RCC 7860 (cell line): ENCODE data around the gene RARS1.
A peak's percentile ranks its signal among the peaks of the same experiment; 100 is the strongest.
"Not testable (repeated sequence)": the region's sequence is repeated elsewhere in the genome, so short reads cannot be mapped to it uniquely, and the experiment has no call there.

ENCODE experiments used
- DNase-seq: peaks from one replicate; pipeline ENCODE4 v3.0.0-alpha.2; 2015; ENCODE audit warnings: low spot score
- FAIRE-seq: peaks from 2 replicates; lab custom pipeline; 2012; peaks lifted over from hg19 to GRCh38; lab: Jason Lieb, UNC

Gene RARS1

GRCh38 chr5:168480601-168481000 is 5.7 kb upstream of the RARS1 start:
- DNase-seq: no peak
- no peak for FAIRE-seq

DNA sequence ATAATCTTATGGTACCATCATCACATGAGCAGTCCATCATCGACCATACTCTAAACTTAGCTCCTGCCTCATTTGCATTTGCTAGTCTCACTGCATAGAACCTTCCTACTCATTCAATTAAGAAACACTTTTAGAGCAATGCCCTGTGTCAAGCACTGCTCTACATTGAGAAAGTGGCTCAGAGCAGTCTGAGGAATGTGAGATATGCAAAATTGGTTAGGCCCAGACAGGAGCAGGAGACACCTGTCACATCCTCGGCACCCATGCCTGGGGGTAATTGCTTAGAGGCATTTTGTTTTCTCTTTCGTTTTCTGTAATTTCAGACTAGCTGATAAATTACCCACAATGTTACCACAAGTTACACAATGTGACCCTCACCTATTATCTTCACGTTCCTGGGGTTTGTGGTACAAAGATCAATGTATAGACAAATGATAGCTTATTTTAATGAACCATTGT is 4.9 kb upstream of the RARS1 start:
- FAIRE-seq: no peak

GRCh38 chr5:168482361-168482760 is 3.9 kb upstream of the RARS1 start:
- no peak for DNase-seq

More for the DNA sequence above, 4.9 kb upstream of the RARS1 start:
- DNase-seq: no peak

GRCh38 chr5:168489059-168489458 is 2.8 kb downstream of the RARS1 start:
- DNase-seq (no peak), FAIRE-seq (no peak)

More at GRCh38 chr5:168482361-168482760, 3.9 kb upstream of the RARS1 start:
- FAIRE-seq: no peak

- DNase-seq (no peak), FAIRE-seq (no peak)
These were observed 7.8 kb downstream of the RARS1 start for GRCh38 chr5:168494057-168494555.

DNA sequence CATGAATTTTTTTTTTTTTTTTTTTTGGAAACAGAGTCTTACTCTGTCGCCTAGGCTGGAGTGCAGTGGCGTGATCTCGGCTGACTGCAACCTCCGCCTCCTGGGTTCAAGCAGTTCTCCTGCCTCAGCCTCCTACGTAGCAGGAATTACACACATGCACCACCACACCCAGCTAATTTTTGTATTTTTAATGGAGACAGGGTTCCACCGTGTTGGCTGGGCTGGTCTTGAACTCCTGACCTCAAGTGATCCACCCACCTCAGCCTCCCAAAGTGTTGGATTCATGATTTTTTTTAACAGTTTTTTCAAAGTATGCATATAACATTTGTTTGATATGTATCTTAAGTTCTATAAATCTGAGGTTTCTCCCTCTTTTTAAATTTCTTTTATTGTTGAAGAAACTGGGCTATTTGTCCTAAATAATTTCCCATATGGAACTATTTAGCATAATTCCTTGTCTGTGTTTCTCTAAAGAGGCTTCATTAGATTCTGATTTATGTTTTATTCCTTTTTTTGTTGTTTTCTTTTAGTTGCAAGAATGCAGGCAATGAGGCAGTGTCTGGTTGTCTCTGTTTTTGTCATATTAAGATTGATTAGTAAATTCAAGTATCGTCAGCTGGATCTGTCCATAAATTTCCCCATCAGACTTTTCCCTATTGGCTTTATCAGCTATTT is 16.4 kb downstream of the RARS1 start:
- no peak for FAIRE-seq

GRCh38 chr5:168513861-168514428 is 27.7 kb downstream of the RARS1 start:
- FAIRE-seq: no peak
- no peak for DNase-seq

More for the DNA sequence above, 16.4 kb downstream of the RARS1 start:
- no peak for DNase-seq

DNA sequence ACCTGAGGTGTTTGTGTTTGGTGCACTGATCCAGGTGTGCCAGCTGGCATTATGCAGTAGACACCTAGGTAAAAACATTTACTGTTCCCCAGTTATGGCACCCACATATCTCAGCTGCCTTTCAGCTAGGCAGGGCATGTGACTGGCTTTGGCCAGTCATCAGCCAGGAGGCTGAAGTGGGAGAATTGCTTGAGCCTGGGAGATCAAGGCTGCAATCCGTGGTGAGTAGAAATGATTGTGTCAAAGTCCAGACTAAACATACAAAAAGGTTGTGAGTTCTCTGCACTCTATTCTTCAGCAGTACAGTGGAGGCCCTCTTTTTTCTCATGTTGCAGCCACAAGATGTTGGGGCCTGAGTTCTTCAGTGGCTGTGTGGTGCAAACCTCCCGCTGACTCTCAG is 39.6 kb downstream of the RARS1 start:
- no peak for DNase-seq
- FAIRE-seq: no peak

DNA sequence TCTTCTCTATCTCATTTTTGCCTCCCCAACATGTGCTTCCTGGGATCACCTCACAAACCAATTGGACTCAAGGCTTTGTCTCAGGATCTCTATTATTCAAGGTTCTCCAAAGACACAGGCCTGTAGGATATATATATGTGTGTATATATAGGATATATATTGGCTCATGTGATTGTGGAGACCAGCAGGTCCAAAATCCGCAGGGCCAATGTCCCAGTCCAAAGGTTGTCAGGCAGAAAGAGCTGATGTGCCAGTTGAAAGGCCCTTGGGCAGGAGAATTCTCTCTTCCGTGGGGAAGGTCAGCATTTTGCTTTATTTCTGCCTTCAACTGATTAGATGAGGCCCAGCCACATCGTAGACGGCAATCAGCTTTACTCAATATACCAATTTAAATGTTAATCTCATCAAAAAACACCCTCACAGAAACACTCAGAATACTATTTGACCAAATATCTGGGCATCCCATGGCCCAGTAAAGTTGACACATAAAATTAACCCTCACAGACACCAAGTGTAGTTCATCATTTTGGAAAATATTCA is 41.6 kb downstream of the RARS1 start:
- no peak for FAIRE-seq
- DNase-seq: no peak

DNA sequence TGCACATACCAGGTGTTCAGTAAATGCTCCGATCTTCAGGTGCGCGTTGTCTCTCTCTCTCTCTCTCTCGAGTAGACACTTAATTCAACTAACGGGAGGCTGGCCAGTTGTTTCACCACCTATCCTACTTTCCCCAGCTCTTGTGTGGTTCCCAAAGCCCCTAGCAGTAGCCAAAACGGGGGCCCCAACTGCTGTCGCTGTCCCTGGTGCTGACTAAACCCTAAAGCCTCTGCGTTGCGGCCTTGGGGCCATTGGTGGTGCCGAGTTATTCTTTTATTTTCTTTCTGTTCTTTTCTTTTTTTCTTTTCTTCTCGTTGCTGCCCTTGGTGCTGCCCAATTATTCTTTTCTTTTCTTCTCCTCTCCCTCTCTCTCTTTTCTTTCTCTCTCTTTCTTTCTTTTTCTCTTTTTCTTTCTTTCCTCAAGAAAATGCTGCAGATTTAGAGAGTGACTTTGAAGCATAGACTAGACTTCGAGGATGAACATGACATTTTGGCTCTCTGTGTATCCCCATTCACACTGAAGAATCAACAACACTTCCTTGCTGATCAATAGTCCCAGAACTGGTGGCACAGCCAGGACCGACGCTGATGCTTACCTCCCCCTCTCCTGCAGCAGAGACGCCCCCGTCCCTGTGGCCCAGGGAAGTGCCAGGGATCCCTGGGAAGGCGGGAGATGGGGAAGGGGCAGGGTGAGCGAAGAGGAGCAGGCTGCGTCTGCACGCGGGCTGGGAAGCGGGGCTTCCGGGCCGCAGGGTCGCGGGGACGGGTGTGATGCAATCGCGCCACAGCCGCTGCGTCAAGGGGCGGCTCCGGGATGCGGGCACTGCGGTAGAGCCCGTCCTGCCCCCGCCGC is 42.5 kb downstream of the RARS1 start, which contains the start of gene FBLL1:
TSS of gene FBLL1 (plus strand) at position 785 of the 853 bp plus-strand sequence. CDS start 200 bp downstream, outside the sequence.
- no peak for DNase-seq

DNA sequence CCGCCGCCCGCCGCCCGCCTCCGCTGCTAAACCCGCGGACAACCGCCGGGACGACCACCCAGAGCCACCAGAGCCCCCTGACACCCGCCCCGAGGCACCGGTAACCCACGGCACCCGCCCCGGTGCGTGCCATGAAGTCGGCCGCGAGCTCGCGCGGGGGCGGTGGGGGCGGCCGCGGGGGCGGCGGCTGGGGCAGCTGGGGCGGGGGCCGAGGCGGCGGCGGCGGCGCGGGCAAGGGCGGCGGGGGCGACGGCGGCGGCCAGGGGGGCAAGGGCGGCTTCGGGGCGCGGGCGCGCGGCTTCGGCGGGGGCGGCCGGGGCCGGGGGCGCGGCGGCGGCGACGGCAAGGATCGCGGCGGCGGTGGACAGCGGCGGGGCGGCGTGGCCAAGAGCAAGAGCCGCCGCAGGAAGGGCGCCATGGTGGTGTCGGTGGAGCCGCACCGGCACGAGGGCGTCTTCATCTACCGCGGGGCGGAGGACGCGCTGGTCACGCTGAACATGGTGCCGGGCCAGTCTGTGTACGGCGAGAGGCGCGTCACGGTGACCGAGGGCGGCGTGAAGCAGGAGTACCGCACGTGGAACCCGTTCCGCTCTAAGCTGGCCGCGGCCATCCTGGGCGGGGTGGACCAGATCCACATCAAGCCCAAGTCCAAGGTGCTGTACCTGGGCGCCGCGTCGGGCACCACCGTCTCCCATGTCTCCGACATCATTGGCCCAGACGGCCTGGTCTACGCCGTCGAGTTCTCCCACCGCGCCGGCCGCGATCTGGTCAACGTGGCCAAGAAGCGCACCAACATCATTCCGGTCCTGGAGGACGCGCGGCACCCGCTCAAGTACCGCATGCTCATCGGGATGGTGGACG is 43.3 kb downstream of the RARS1 start:
- FAIRE-seq: no peak
- no peak for DNase-seq

More for the DNA sequence above, 42.5 kb downstream of the RARS1 start, which contains the start of gene FBLL1:
- no peak for FAIRE-seq

DNA sequence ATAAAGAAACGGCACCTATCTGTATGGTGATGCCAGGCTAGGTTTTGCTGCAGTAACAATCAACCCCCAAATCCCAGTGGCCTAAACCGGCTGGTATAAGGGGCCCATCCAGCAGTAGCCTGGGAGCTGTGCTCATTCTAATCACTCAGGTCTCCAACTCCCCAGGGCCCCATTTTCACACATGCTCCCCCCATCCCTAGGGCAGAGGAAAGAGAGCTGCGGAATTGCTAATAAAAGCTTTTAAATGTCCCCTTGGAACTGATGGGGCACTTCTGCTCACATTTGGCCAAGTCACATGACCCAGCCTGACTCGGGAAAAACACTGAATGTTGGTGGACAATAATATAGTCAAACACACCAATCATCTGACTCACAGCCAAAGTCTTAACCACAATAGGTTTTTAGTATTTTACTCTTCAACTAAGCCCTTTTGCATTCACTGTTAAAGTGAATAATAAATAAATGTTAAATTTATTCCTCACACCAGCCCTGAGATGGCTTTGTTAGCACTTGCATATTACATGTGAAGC is 44.4 kb downstream of the RARS1 start:
- no peak for FAIRE-seq
- DNase-seq: no peak

DNA sequence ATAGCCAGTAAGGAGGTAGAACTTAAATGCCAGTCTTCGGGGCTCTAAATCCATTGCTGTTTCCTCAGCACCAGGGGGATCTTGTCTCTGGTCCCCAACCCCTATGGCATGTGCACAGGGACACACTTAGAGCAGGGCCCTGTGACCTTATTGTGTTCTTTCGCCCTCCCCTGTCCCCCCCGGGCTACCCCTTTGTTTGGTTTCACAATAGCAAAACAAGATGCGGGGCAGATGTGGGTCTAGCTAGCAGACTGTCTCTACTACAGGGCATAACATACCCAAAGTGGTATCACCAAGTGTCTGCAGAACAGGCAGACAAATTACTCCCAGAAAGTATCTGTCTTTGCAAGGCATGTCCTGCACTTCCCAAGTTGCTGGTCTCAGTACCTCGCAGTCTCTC is 44.9 kb downstream of the RARS1 start:
- DNase-seq (no peak), FAIRE-seq (no peak)

DNA sequence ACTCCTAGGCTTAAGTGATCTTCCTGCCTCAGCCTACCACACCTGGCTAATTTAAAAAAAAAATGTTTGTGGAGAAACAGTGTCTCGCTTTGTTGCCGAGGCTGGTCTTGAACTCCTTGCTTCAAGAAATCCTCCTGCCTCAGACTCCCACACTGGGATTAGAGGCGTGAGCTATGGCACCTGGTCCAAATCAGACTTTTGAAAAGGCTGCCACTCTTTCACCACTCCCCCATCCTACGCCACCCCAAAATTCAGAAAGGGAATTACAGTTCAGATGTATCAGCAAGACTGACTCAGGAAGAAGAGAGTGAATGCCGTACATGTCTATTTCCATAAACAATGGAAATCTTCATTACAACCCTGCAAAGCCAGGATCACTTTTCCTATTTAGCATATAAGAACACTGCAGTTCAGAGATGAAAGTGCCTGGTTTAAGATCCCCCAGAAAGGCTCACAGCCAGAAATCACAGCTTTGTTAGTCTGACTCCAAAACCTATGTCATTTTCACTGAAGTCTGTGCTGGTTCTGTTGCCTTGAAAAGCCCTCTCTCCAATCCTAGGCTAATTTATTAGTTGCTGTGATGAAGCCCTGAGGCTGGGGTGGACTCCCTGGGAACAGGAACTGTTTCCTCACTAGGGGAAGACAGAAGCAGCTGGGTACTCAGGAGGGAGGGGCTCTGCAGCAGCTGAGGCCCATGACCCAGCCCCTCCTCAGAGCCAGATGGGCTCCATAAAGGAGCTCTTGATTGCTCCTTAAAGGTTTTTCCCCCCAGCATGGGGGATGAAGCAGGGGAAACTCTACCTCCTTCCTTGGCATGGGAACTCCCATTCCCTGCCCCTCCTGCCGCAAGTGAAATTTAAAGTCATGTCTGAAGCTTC is 46.0 kb downstream of the RARS1 start:
- FAIRE-seq (no peak), DNase-seq (no peak)

DNA sequence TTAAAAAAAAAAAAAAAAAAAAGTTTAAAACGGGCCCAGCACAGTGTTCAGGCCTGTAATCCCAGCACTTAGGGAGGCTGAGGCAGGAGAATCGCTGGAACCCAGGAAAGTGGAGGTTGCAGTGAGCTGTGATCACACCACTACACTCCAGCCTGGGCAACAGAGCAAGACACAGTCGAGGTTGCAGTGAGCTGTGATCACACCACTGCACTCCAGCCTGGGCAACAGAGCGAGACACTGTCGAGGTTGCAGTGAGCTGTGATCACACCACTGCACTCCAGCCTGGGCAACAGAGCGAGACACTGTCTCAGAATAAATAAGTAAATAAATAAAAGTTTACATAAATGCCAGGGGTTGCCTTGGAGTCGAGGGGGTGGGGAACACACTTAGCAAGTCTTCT is 48.1 kb downstream of the RARS1 start:
- DNase-seq, FAIRE-seq: not testable (repeated sequence)

DNA sequence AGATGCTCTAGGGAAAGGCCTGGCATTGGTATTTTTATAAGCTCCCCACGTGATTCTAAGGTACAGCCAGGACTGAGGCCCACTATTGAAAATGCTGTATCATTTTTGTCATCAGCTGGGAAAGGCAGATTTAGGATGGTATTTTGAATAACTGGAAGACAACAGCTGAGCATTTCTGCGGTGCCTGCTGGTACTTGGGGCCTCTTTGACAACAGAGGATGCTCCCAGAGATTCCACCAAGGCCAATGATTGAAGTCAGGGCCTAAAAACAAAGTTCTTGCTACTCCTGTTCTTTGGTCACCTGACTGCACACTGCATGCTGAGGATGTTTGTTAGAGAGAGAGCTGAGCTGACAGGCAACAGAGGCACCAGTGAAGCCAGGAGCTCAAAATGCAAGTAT is 50.9 kb downstream of the RARS1 start:
- DNase-seq (no peak), FAIRE-seq (no peak)

- FAIRE-seq: no peak
These were observed 63.3 kb downstream of the RARS1 start for GRCh38 chr5:168549554-168549953.

DNA sequence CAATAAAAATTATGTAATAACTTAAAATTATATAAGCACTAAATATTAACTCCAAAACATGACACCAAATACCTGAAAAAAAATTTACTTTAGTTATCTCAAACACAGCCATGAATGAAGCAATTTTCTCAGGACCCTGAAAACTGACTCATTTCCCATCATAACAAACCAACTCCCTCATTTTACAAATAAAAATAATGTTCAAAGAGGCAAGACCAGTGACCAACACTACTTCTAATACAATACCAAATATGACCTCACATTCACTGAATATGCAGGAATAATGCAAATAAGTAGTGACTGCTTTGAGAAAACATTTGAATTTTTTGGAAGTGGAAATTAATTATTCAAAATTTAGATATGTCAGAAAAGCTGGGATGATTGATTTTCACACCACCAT is 64.4 kb downstream of the RARS1 start:
- no peak for DNase-seq
- FAIRE-seq: no peak

More at GRCh38 chr5:168549554-168549953, 63.3 kb downstream of the RARS1 start:
- DNase-seq: no peak

GRCh38 chr5:168552146-168552545 is 65.9 kb downstream of the RARS1 start:
- no peak for DNase-seq
- FAIRE-seq: peak; percentile 56
